ENCODE results near the gene MAP2K3. TPM values are rescaled to one million over a fixed set of nuclear protein-coding genes. Genes with fewer than 3 reads are reported as not detected.

MAP2K3 gene
- total and polyA plus RNA-seq, 2 donors (not counting 3 experiments of a cell fraction or from before 2014, with no cell fraction given): 15.3 to 36.3 TPM

GRCh38 chr17:21242780-21243515 is 41.6 kb upstream of the MAP2K3 start:
- ChIA-PET POLR2A (no interaction called here), CTCF (no interaction called here)
- no peak for FAIRE-seq
- TF ChIP-seq EZH2 (IDR thresholded peaks at IDR 0.05; ENCODE audit: borderline replicate concordance, low read depth, low read length, severe bottlenecking) (no peak), CTCF (IDR thresholded peaks at IDR 0.05; ENCODE audit: extremely low read depth in 1 of 2, insufficient read depth in 1 of 2, low read depth in 1 of 2, low read length in 2 of 2) (no peak)
- H3K27ac ChIP-seq (ENCODE audit: insufficient read depth, low read depth, low read length): no peak overlapping the region
- H3K79me2 ChIP-seq (ENCODE audit: control insufficient read depth, insufficient read depth, low read length): no peaks in the 10 kb centered on the region
- peaks cover 0 to 3% of the 10 kb centered on the region in 2 experiments for H3K36me3 ChIP-seq (ENCODE audit: control insufficient read depth in 2 of 2, extremely low read depth in 1 of 2, insufficient read depth in 2 of 2, low read length in 2 of 2)
- BruUV-seq (replicated peaks): no TSS peak
- H3K4me2 ChIP-seq (ENCODE audit: insufficient read depth, low read length): no peak overlapping the region
- H3K4me3 ChIP-seq (replicated peaks in 1 of 3; ENCODE audit: insufficient read depth in 1 of 3, low read depth in 1 of 3, low read length in 3 of 3): no peak overlapping the region
- no peak for DNase-seq (ENCODE audit: low read depth, low spot score)
- dilution Hi-C loops (cut with MboI; ENCODE audit: extremely low pct_ligation_motif_present, low sequenced_read_pairs): no loop called here
- H4K20me1 ChIP-seq (replicated peaks; ENCODE audit: control insufficient read depth, extremely low read depth, insufficient read depth, low read length): no peaks in the 10 kb centered on the region
- H3K9me1 ChIP-seq (replicated peaks; ENCODE audit: control insufficient read depth, extremely low read depth, insufficient read depth, low read length): no peaks in the 10 kb centered on the region
- peaks cover 0 to 3% of the 10 kb centered on the region in 2 experiments for H3K27me3 ChIP-seq (ENCODE audit: control insufficient read depth in 2 of 2, insufficient read depth in 2 of 2, low read length in 2 of 2)
- H3K9me3 ChIP-seq (replicated peaks; ENCODE audit: control insufficient read depth, insufficient read depth, low read length): no peaks in the 10 kb centered on the region
- H2AFZ ChIP-seq (ENCODE audit: low read depth, low read length): no peak overlapping the region
- H3K9ac ChIP-seq (replicated peaks; ENCODE audit: extremely low read depth, insufficient read depth, low read length): no peak overlapping the region
- intact Hi-C loops (cut with micrococcal nuclease): no loop called here
- H3K4me1 ChIP-seq (ENCODE audit: control insufficient read depth, extremely low read depth, insufficient read depth, low read length): no peaks in the 10 kb centered on the region

- Histone ChIP-seq H3K27ac (ENCODE audit: insufficient read depth, low read depth, low read length) (no peak overlapping the region), H2AFZ (ENCODE audit: low read depth, low read length) (no peak overlapping the region), H3K9me1 (replicated peaks; ENCODE audit: control insufficient read depth, extremely low read depth, insufficient read depth, low read length) (no peaks in the 10 kb centered on the region), H3K4me3 (replicated peaks in 1 of 3; ENCODE audit: insufficient read depth in 1 of 3, low read depth in 1 of 3, low read length in 3 of 3) (no peak overlapping the region), H4K20me1 (replicated peaks; ENCODE audit: control insufficient read depth, extremely low read depth, insufficient read depth, low read length) (no peaks in the 10 kb centered on the region), H3K36me3 (ENCODE audit: control insufficient read depth in 2 of 2, extremely low read depth in 1 of 2, insufficient read depth in 2 of 2, low read length in 2 of 2) (peaks cover 0 to 3% of the 10 kb centered on the region in 2 experiments), H3K79me2 (ENCODE audit: control insufficient read depth, insufficient read depth, low read length) (no peaks in the 10 kb centered on the region), H3K4me1 (ENCODE audit: control insufficient read depth, extremely low read depth, insufficient read depth, low read length) (no peaks in the 10 kb centered on the region), H3K27me3 (ENCODE audit: control insufficient read depth in 2 of 2, insufficient read depth in 2 of 2, low read length in 2 of 2) (no peaks in the 10 kb centered on the region), H3K4me2 (ENCODE audit: insufficient read depth, low read length) (no peak overlapping the region), H3K9me3 (replicated peaks; ENCODE audit: control insufficient read depth, insufficient read depth, low read length) (no peaks in the 10 kb centered on the region), H3K9ac (replicated peaks; ENCODE audit: extremely low read depth, insufficient read depth, low read length) (no peak overlapping the region)
- intact Hi-C loops (cut with micrococcal nuclease): no loop called here
- POLR2A ChIA-PET: no interaction called here
- TF ChIP-seq FOS (IDR thresholded peaks at IDR 0.05; ENCODE audit: borderline replicate concordance, insufficient read depth, low read length) (no peak), MAX (IDR thresholded peaks at IDR 0.05; ENCODE audit: insufficient read depth, insufficient read length) (no peak)
- no peak for DNase-seq (ENCODE audit: low read depth, low spot score)
- BruUV-seq (replicated peaks): no TSS peak
- dilution Hi-C loops (cut with MboI; ENCODE audit: extremely low pct_ligation_motif_present, low sequenced_read_pairs): no loop called here
- FAIRE-seq: no peak
- CTCF ChIA-PET: no interaction called here
These were observed 40.8 kb upstream of the MAP2K3 start for GRCh38 chr17:21243516-21244303.

Measured in endothelial cell of umbilical vein (primary cell).